HTERT RPE-1 (cell line): ENCODE data around the gene POLA1.

Source experiments
- in situ Hi-C: fragments of 300-500 bp; cut with MboI; formaldehyde crosslinking; loops from 4 replicates; pipeline ENCODE4 v1.14.3; 2020; ENCODE audit warnings: low sequenced_read_pairs

Gene POLA1

GRCh38 chrX:24876530-24877287, 183.0 kb downstream of the POLA1 start:
- in situ Hi-C loops, result no loop called here

- in situ Hi-C loops, result no loop called here
These were observed 183.6 kb downstream of the POLA1 start for GRCh38 chrX:24877288-24877664.

- in situ Hi-C loops, result no loop called here
These were observed 184.3 kb downstream of the POLA1 start for GRCh38 chrX:24877854-24878650.

- in situ Hi-C loops, result no loop called here
These were observed 186.0 kb downstream of the POLA1 start for GRCh38 chrX:24879679-24880078.

GRCh38 chrX:24886916-24887315, 193.2 kb downstream of the POLA1 start:
- in situ Hi-C loops, result no loop called here

GRCh38 chrX:24890677-24891076, 197.0 kb downstream of the POLA1 start:
- in situ Hi-C loops, result no loop called here

GRCh38 chrX:24899391-24899790, 205.7 kb downstream of the POLA1 start:
- in situ Hi-C loops, result no loop called here

GRCh38 chrX:24900234-24900633, 206.5 kb downstream of the POLA1 start:
- in situ Hi-C loops, result no loop called here

- in situ Hi-C loops, result no loop called here
These were observed 209.1 kb downstream of the POLA1 start for GRCh38 chrX:24902806-24903205.

- in situ Hi-C loops, result no loop called here
These were observed 225.0 kb downstream of the POLA1 start for GRCh38 chrX:24918715-24919114.

- in situ Hi-C loops, result no loop called here
These were observed 227.1 kb downstream of the POLA1 start for GRCh38 chrX:24920769-24921168.

GRCh38 chrX:24925430-24925829, 231.7 kb downstream of the POLA1 start:
- in situ Hi-C loops, result no loop called here

GRCh38 chrX:24927372-24927771, 233.7 kb downstream of the POLA1 start:
- in situ Hi-C loops, result no loop called here

GRCh38 chrX:24928114-24928513, 234.4 kb downstream of the POLA1 start:
- in situ Hi-C loops, result no loop called here

GRCh38 chrX:24934279-24934678, 240.6 kb downstream of the POLA1 start:
- in situ Hi-C loops, result no loop called here

- in situ Hi-C loops, result no loop called here
These were observed 251.3 kb downstream of the POLA1 start for GRCh38 chrX:24945009-24945408.

- in situ Hi-C loops, result no loop called here
These were observed 252.7 kb downstream of the POLA1 start for GRCh38 chrX:24946369-24946768.

GRCh38 chrX:24954732-24955131, 261.0 kb downstream of the POLA1 start:
- in situ Hi-C loops, result no loop called here

GRCh38 chrX:24955372-24955930, 261.7 kb downstream of the POLA1 start:
- in situ Hi-C loops, result no loop called here

- in situ Hi-C loops, result no loop called here
These were observed 263.1 kb downstream of the POLA1 start for GRCh38 chrX:24956828-24957227.

GRCh38 chrX:24961809-24962208, 268.1 kb downstream of the POLA1 start:
- in situ Hi-C loops, result no loop called here

GRCh38 chrX:24963823-24964222, 270.1 kb downstream of the POLA1 start:
- in situ Hi-C loops, result no loop called here
